ENCODE measurements around the gene AARS1.
"Not testable (repeated sequence)": the region's sequence is repeated elsewhere in the genome, so short reads cannot be mapped to it uniquely, and the experiment has no call there.

AARS1 gene

DNA sequence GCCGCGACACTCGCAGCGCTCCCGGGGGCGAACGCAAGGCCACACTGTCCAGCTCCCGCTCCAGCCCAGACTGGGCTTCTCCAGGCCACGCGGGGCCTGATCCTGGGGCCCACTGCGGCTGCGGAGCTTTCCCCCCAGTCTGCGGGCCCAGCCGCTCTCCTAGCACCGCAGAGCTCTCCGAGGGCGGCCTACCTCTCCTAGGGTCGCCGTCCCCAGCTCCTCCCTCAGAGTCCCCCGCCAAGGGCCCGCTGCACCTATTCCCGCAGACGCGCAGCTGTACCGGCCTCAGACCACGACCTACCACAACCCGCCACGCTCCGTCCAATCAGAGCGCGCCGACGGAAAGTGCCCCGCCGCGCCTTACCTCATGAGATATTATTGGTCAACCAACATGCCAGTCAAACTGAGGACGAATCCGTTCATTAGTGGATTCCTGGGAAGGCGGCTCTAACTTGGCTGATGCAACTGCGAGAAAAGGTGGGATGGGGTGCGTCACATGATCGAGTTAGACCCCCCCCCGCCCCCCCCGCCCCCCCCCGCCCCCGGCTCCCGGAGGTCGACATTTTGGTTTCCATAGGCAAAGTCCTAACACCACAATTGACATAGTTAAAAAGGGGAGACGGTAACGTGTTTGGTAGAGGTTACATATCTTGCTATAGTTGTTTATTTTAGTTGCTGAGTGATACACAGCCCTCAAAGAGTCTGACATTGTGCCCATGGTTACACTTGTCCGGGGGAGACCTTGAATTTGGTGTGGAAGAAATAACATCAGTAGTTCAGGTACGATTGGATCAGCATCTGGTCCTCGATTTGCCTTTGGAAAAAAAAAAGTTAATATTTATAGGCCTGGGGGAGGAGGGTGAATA is at the start of gene AARS1:
Gene AARS1 (minus strand): TSS at position 278 of the 866 bp plus-strand sequence. CDS start 6,743 bp downstream, outside the sequence.
- DNase-seq, result peak; percentile 95 to 98

DNA sequence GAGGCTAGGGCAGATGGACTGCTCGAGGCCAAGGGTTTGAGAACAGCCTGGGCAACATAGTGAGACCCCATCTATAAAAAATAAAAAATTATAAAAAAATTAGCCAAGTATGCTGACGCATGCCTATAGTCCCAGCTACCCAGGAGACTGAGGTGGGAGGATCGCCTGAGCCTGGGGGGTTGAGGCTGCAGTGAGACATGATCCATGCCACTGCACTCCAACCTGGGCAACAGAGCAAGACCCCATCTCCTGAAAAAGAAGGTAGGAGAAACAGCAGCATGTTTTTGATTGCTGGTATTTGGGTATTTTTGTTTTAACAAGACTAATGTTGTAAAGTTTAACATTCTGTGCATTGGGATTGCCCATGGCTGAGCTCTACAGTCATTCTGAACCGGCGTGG is 48.5 kb upstream of the AARS1 start:
- DNase-seq, result no peak

DNA sequence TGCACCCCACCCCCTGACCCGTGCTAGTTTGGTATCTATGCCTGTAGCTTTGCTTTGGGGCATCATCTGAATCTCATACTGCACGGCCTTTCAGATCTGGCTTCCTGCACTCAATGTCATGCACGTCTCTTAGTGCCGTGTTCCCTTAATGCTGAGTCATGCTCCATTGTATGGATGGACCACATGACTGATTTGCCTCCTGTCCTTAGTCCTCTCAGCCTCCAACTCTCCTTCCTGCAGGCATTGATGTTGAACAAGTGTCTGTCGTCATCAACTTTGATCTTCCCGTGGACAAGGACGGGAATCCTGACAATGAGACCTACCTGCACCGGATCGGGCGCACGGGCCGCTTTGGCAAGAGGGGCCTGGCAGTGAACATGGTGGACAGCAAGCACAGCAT is 43.4 kb upstream of the AARS1 start:
- DNase-seq, result not testable (repeated sequence)

DNA sequence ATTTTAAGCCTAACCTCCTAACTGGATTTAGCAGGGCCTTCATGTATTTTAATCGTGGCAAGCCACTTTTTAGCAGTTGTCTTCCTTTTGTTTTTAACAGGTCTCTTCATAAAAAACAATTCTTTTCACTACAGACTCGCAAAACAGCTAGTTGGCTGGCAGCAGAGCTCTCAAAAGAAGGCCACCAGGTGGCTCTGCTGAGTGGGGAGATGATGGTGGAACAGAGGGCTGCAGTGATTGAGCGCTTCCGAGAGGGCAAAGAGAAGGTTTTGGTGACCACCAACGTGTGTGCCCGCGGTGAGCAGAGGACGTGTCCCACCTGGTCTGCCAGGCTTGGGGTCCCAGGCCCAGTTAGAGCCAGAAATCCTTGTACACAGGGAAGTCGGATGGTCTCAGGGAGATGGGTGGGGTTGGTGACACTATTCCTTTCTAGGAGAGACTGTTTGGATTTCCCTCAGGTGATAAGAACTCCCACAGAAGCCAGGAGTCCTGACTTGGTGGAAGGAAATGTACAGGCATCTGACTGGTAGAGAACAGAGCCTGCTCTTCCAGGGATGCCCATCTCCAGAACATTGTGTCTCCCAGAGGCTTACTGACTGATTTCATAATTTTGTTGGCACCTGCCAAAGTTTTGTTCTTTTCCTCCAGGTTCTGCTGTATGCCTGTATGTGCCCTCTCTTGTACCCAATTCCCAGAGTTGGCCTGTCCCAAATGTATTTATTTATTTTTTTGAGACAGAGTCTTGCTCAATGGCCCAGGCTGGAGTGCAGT is 42.5 kb upstream of the AARS1 start:
- no peak for DNase-seq

DNA sequence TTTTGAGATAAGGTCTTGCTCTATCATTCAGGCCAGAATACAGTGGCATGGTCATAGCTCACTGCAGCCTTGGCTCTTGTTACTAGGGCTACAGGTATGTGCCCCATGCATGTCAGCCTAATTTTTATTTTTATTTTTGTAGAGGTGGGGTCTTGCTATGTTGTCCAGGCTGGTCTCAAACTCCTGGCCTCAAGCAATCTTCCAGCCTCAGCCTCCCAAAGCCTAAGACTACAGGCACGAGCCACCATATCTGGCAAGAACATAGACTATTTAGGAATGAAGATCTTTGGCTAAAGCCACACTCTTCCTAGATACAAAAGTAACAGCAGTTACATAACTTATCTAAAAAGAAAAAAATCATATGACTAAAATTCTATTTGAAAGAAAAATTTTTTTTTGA is 41.8 kb upstream of the AARS1 start:
- DNase-seq, result no peak

DNA sequence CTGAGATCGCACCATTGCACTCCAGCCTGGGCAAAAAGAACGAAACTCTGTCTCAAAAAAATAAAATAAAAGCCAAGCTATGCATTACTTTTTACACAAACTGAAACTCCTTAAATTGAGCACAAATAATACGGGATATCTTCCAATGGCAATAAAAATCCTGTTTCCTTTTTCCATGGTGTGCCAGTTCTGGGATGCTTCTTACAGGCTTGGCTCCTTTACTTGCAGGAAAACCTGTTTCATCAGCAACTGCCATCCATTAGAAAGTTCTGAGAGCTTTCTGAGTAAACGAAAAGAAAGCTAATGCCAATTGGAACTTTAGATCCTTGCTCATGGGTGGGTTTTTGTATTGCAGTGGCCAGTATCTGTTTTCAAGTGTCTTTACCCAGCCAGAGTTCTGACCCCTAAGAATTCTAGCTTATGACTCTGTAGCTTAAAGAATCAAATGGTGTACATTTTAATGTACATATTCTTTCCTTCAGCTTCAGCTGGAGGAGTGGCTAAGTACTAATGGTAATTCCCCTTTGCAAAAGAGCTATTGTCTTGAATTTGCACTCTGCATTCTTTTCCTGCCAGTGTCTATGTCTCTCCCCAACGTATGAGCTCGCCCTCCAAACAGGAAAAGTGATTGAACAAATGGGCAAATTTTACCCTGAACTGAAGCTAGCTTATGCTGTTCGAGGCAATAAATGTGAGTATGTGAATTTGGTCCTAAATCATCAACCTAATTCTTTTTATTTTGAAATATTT is 35.9 kb upstream of the AARS1 start:
- no peak for DNase-seq

DNA sequence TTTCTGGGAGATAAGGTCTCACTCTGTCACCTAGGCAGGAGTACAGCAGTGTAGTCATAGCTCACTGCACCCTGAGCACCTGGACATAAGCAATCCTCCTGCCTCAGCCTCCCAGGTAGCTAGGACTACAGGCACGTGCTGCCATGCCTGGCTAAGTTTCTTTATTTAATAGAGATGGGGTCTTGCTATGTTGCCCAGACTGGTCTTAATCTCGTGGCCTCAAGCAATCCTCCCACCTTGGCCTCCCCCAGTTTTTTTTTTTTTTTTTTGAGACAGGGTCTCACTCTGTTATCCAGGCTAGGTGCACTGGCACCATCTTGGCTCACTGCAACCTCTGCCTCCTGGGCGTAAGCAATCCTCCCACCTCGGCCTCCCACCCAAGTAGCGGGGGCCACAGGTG is 30.8 kb upstream of the AARS1 start:
- DNase-seq, result no peak

DNA sequence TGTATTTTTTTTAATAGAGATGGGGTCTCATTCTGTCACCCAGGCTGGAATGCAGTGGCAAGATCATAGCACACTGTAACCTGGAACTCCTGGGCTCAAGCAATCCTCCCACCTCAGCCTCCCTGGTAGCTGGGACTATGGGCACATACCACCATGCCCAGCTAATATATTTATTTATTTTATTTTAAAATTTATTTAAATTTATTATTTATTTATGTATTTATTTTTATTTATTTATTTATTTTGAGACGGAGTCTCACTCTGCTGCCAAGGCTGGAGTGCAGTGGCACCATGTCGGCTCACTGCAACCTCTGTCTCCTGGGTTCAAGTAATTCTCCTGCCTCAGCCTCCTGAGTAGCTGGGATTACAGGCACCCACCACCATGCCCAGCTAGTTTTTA is 18.4 kb upstream of the AARS1 start:
- not testable (repeated sequence) for DNase-seq

DNA sequence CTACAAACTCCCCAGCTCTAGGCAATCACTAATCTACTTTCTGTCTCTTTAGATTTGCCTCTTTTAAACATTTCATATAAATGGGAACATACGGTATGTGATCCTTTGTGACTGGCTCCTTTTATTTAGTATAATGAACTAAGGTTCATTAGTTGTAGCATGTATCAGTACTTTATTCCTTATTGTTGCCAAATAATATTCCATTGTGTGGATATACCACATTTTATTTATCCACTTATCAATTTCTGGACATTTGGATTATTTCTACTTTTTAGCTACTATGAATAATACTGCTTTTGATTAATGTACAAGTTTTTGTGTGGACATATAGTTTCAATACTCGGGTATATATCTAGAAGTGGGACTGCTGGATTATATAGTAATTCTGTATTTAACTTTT is 17.6 kb upstream of the AARS1 start:
- no peak for DNase-seq

DNA sequence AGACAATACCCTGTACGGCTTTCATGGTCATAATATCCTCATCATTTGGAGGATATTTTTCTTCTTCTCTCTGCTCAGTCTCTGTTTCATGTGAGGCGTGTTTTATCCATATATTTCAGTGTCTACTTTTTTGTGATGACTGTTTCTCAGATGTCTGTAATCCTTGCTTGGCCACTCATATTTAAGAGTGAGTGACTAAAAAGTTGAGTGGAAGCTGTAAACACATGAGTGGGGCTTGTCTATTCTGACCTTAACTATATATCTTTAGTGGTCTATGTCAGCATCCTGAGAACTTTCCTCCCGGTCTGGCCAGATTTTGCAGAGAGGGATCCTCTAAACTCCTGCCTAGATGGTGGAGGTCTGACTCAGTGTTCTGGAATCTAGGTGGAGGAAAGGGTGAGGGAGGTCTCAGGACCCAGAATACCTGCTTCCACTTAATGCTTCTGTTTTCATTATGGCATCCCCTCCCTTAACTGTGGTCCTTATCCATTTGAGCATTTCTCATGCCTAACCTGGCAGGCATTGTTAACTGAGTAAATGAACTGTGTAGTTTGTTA is 15.7 kb upstream of the AARS1 start:
- DNase-seq, result no peak

DNA sequence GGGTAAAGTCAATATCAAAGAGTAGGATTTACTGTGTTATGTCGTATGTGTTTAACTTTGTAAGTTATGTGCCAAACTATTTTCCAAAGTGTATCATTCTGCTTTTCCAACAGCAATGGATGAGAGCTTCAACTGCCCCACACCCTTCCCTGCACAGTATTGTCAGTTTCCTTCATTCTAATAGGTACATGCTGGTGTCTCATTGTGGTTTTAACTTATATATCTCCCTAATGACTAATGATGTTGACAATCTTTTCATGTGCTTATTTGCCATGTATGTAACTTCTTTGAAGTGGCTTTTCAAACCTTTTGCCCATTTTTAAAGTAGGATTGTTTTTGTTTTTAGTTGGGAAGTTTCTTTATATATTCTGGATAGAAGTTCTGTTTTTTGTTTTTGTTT is 13.4 kb upstream of the AARS1 start:
- DNase-seq, result no peak

DNA sequence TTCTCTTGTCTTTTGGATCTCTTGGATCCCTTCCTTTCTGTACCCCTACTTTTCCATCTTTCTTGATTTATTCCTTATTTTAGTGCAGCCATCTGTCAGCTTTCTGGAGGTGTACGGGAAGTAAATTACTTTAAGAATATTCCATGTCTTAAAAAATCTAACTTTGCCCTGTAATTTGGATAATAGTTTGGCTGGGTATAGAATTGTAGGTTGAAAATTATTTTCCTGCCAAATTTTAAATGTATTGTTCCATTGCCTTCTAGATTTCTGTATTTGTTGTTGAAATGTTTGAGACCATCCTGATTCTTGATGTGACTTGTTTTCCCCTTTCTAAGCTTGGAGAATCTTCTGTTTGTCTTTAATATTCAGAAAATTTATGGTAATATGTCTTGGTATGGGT is 11.8 kb upstream of the AARS1 start:
- no peak for DNase-seq

DNA sequence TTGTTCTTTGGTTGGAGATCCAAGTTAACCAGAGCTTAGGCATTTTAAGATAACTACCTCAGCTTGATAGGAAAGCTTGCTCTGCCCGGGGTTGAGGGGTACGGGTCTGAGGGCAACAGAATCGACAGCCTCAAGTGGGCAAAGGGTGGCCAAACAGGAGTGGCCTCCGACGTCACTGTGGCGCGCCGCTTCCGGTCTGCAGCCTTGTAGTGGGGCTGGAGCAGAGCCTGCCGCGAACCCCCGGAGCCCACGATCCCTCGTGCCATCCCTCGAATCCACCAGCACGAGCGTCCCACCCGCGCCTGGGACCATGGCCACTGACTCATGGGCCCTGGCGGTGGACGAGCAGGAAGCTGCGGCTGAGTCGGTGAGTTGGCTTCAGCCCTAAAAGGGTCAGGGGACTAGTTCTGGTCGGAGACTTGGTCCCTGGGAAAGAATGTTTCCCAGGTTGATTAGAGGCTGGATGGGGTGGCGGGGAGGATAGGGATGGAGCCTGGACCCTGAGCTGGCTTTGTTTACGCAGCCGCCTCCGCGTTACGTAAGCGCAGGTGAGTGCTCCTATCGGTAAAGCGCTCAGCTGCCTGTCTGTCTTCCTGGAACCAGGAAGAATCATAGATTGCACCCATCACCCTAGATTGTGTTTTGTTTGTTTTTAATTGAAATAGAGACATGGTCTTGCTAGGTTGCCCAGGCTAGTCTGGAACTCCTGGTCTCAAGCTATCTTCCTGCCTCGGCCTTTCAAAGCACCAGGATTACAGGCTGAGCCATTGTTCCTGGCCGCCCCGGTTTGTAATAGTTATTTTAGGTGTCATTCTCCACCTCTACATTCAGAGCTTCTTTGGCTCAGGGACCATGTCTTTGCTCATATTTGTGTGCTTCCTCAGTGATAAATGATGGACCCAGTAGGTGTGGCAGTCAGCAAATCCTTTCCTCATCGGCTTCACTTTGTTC is 10.0 kb upstream of the AARS1 start, which contains the start of gene DDX19B:
Gene DDX19B (plus strand): TSS at position 199 of the 951 bp plus-strand sequence. CDS start 112 bp downstream, at position 311.
- peak; percentile 25 to 60 for DNase-seq

DNA sequence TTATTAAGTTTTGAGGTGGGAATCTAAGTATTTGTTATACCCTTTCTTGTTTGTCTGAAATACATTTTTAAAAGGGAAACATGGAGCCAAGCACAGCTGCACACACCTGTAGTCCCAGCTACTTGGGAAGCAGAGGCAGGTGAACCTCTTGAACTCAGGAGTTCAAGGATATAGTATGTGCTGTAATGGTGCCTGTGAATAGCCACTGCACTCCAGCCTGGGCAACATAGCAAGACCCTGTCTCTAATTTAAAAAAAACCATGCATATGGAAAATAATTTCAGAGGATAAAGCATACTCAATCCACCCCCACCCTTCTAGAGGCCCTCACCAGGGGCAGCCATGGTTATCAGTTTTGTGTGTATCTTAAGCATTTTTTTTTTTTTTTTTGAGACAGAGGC is 6.3 kb upstream of the AARS1 start:
- DNase-seq, result no peak

DNA sequence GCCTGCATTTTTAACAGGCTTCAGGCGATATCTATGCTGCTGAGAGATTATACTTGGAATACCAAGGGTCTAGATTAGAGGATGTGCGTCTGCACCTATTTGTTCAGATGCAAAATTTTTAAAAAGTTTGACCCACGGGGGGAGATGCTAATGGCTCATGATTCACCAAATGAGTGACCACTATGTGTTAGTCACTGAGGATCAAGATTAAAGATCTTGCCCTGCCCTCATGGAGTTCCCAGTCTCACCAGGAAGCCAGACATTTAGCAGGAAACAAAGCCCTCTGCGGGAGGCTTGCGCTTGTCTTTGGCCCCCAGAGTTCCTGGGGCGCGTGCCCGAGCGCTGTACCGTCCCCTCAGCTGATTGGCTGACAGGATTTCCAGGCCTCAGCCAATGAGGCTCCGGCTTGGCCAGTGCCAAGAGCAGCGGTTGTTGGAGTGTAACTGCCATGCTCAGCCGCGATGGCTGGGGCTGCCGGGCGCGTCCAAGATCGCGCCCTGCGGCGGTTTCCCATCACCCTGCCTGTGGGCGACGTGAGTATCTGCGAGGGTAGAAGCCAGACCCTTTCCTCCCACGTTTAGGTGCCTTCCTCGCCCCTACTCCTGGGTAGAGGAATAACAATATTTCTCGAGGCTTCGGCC is 5.2 kb upstream of the AARS1 start:
- DNase-seq, result no peak

DNA sequence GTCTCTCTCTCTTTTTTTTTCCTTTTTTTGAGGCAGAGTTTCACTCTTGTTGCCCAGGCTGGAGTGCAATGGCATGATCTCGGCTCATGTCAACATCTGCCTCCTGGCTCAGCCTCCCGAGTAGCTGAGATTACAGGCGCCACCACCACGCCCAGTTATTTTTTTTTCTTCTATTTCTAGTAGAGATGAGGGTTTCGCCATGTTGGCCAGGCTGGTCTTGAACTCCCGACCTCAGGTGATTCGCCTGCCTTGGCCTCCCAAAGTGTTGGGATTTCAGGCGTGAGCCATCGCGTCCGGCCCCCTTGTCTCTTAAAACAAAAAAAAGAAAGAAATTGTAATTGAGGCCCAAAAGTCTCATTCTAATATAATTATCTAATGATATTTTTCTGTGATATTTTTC is 2.8 kb upstream of the AARS1 start:
- not testable (repeated sequence) for DNase-seq

DNA sequence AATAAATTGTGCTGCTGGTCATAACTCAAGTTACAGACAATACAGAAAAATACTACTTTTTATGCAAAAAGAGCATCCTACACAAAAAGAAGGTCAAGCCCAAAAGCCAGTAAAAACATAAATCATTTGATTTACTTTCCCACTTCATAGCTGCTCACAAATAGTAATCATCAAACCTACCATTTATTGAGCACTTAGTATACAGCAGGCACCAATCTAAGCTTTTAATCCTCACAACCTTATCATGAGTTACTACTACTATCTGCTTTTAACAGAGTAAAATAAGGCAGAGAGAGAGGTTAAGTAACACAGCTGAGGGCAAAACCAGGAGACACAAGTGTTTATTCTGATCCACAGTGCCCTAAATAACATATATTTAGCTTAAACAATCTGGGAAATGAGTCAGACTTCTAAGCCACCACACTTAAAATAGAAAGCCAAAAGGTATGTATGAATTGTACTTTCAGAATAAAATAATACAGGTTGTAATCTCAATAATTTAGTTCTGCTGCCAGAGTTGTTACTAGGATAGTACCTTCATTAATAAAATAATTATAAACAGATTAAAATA is 1.7 kb upstream of the AARS1 start:
- DNase-seq, result no peak

DNA sequence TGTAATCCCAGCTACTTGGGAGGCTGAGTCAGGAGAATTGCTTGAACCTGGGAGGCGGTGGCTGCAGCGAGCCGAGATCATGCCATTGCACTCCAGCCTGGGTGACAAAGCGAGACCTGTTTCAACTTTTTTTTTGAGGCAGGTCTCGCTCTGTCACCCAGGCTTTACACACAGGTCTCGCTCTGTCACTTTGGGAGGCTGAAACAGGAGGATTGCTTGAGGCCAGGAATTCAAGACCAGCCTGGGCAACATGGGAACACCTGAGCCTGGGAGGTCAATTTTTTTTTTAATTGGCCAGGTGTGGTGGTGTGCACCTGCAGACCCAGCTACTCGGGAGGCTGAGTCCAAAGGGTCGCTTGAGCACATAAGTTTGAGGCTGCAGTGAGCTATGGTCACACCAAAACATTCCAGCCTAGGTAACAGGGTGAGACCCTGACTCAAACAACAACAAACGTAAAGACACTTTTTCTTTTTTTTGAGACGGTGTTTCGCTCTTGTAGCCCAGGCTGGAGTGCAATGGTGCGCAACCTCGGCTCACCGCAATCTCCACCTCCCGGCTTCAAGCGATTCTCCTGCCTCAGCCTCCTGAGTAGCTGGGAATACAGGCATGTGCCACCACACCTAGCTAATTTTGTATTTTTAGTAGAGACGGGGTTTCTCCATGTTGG is 1.9 kb downstream of the AARS1 start:
- DNase-seq, result not testable (repeated sequence)

DNA sequence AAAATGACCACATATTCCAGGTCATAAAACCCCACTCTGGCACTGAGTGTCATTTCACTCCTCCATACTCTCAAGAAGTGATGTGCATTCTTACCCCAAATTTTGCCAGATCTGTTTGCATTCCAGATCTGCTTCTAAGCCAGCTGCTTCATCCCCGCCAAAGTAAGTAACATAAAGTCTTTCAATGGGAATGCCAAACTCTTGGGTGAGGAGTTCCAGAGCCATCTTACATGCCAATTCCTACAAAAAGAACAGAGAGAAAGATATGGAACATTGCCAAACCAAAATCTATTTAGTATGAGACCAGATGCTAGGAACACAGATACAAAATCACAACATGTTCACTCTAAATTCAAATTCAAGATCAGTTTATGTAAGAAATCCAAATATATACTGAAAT is 12.9 kb downstream of the AARS1 start:
- no peak for DNase-seq

DNA sequence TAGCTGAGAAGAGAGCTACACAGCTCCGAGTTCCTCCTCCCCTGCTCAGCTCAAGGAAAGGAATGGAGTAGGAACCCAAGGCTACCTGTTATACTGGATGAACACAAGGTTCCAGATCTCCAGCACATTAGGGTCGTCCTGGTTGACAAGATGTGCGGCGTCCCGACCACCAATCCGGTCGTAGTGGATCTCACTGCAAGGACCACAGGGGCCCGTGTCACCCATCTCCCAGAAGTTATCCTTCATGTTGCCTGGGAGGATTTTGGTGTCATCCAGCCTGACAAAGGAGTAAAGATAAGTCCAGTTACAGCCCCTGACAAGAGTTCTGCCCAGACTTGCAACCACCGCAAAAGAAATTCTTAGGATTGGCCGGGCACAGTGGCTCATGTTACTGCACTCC is 17.6 kb downstream of the AARS1 start:
- no peak for DNase-seq
